K562 (cell line): ENCODE measurements around the gene MAST4. TPM values are rescaled to one million over a fixed set of nuclear protein-coding genes. Genes with fewer than 3 reads are reported as not detected.

Experiments used
- ATAC-seq: fragments of 200-7000 bp; cut with Tn5 transposase; 3 replicates; pipeline ENCODE4 v1.9.1; 2020; ENCODE audit warnings: moderate library complexity
- BruUV-seq: library from RNA; stranded (reverse); fragments of 400-500 nt; replicated peaks from 2 replicates; lab custom pipeline; 2021; lab: Mats Ljungman, UMichigan
- CTCF ChIA-PET: fragments of 300-600 bp; formaldehyde crosslinking; extraction: SDS; loops from one replicate; lab custom pipeline; 2021; ENCODE audit warnings: low intra/inter-chr PET ratio; lab: Yijun Ruan, JAX
- POLR2A ChIA-PET: fragments of 300-600, 350-650 bp; sonication (Branson Sonifier 250); formaldehyde crosslinking; extraction: SDS; loops from one replicate; lab custom pipeline; 2021; ENCODE audit warnings: antibody characterized with exemption, inconsistent platforms; lab: Yijun Ruan, JAX
- DNase-seq, 4 experiments: peaks; one replicate each; pipeline versions ENCODE4 v3.0.0 to v3.0.0-alpha.2; 2011 to 2018; ENCODE audit warnings: low spot score in 3 of 4, mixed read lengths in 3 of 4; ENCODE audit errors: extremely low read depth in 1 of 4
- FAIRE-seq: peaks from 2 replicates; lab custom pipeline; 2011; peaks lifted over from hg19 to GRCh38; lab: Jason Lieb, UNC
- H2AFZ ChIP-seq: 2 replicates; pipeline ENCODE4 v1.6.0; 2011; ENCODE audit warnings: low read depth, low read length, control low read depth, inconsistent platforms
- H3K27ac ChIP-seq: fragments of 200-600 bp; 3 replicates; pipeline ENCODE4 v1.8.0; 2011; ENCODE audit warnings: low read depth, mild to moderate bottlenecking, control low read depth, inconsistent platforms, low read length, moderate library complexity, mixed read lengths; ENCODE audit errors: extremely low read depth
- H3K27me3 ChIP-seq, 2 experiments: fragments of 300-600 bp in 1 of 2; 2 replicates in 1 of 2; 3 replicates in 1 of 2; pipeline versions ENCODE4 v1.6.0 to v1.8.0; 2011; ENCODE audit warnings: inconsistent platforms in 2 of 2, low read length in 2 of 2, mild to moderate bottlenecking in 1 of 2, mixed read lengths in 1 of 2, moderate library complexity in 1 of 2; ENCODE audit not compliant: control insufficient read depth in 2 of 2, insufficient read depth in 2 of 2
- H3K36me3 ChIP-seq: fragments of 300-600 bp; 3 replicates; pipeline ENCODE4 v1.8.0; 2011; ENCODE audit warnings: mild to moderate bottlenecking, low read length, inconsistent platforms; ENCODE audit not compliant: control insufficient read depth, insufficient read depth
- H3K4me1 ChIP-seq, 2 experiments: fragments of 200-600 bp in 1 of 2; replicated peaks in 1 of 2; 2 replicates in 1 of 2; 3 replicates in 1 of 2; pipeline versions ENCODE4 v1.5.1 to v1.8.0; 2011; ENCODE audit warnings: inconsistent platforms in 2 of 2, low read length in 2 of 2, mild to moderate bottlenecking in 1 of 2, mixed read lengths in 1 of 2, moderate library complexity in 1 of 2; ENCODE audit not compliant: control insufficient read depth in 2 of 2, insufficient read depth in 2 of 2
- H3K4me2 ChIP-seq: 2 replicates; pipeline ENCODE4 v1.6.1; 2011; ENCODE audit warnings: low read length, control low read depth, inconsistent platforms, mixed read lengths; ENCODE audit not compliant: insufficient read depth
- H3K4me3 ChIP-seq: fragments of 200-600 bp; sonication (generic), shearing (Covaris generic); 2 replicates; pipeline ENCODE4 v1.5.1; 2016; ENCODE audit warnings: control low read depth, inconsistent platforms
- H3K79me2 ChIP-seq: fragments of 200-600 bp; 3 replicates; pipeline ENCODE4 v1.8.0; 2011; ENCODE audit warnings: low read length, inconsistent platforms; ENCODE audit not compliant: control insufficient read depth, insufficient read depth
- H3K9ac ChIP-seq, 2 experiments: 2 replicates each; pipeline versions ENCODE4 v1.6.0 to v1.6.1; 2011; ENCODE audit warnings: low read depth in 2 of 2, low read length in 2 of 2, control low read depth in 1 of 2, inconsistent platforms in 1 of 2, mild to moderate bottlenecking in 1 of 2, mixed read lengths in 1 of 2; ENCODE audit not compliant: insufficient read depth in 1 of 2
- H3K9me1 ChIP-seq: one replicate; pipeline ENCODE4 v1.6.0; 2011; ENCODE audit warnings: inconsistent platforms, mild to moderate bottlenecking, low read length, moderate library complexity; ENCODE audit not compliant: control insufficient read depth, insufficient read depth
- H3K9me3 ChIP-seq: replicated peaks from 2 replicates; pipeline ENCODE4 v1.5.1; 2011; ENCODE audit warnings: low read depth, low read length, inconsistent platforms; ENCODE audit not compliant: control insufficient read depth, insufficient read depth
- H4K20me1 ChIP-seq: replicated peaks from 2 replicates; pipeline ENCODE4 v1.6.1; 2011; ENCODE audit warnings: low read length, inconsistent platforms, mixed read lengths; ENCODE audit not compliant: control insufficient read depth, insufficient read depth
- EZH2 ChIP-seq: IDR thresholded peaks from 2 replicates; pipeline ENCODE4 v1.6.1; 2012; ENCODE audit warnings: low read depth, mild to moderate bottlenecking, inconsistent platforms, low read length, borderline replicate concordance
- FOS ChIP-seq: IDR thresholded peaks from 3 replicates; pipeline ENCODE4 v1.6.1; 2011; ENCODE audit not compliant: insufficient read length; ENCODE audit errors: extremely low read depth
- FOXJ3 ChIP-seq: sonication (generic); formaldehyde crosslinking; IDR thresholded peaks from 2 replicates; pipeline ENCODE4 v1.4.0; 2020; ENCODE audit warnings: mild to moderate bottlenecking, missing genetic modification reagents
- GABPB1 ChIP-seq: sonication (generic); formaldehyde crosslinking; IDR thresholded peaks from 2 replicates; pipeline ENCODE4 v1.8.0; 2022; ENCODE audit warnings: mild to moderate bottlenecking, missing genetic modification reagents
- GABPB2 ChIP-seq: fragments of 250-450 bp; sonication (Bioruptor Pico); conservative IDR thresholded peaks from 2 replicates; pipeline ENCODE4 v1.5.1; 2021; ENCODE audit warnings: mild to moderate bottlenecking
- NCOA2 ChIP-seq, 2 experiments: fragments of 450-650 bp; IDR thresholded peaks; 2 replicates each; pipeline ENCODE4 v1.6.1; 2018; ENCODE audit warnings: mild to moderate bottlenecking in 2 of 2, moderate library complexity in 1 of 2; ENCODE audit not compliant: partially characterized antibody in 2 of 2
- NCOA6 ChIP-seq: fragments of 450-650 bp; IDR thresholded peaks from 2 replicates; pipeline ENCODE4 v1.6.1; 2017; ENCODE audit warnings: mild to moderate bottlenecking
- NR2C1 ChIP-seq, 2 experiments: fragments of 450-650 bp; IDR thresholded peaks; 2 replicates each; pipeline ENCODE4 v1.6.1; 2017; ENCODE audit warnings: mild to moderate bottlenecking in 2 of 2, antibody characterized with exemption in 1 of 2, inconsistent platforms in 1 of 2, missing compliant biosample characterization in 1 of 2, missing genetic modification characterization in 1 of 2
- RHOXF2B ChIP-seq: fragments of 250-450 bp; sonication (Bioruptor Pico); conservative IDR thresholded peaks from 2 replicates; pipeline ENCODE4 v1.5.1; 2021
- TCFL5 ChIP-seq: fragments of 250-450 bp; sonication (Bioruptor Pico); conservative IDR thresholded peaks from 2 replicates; pipeline ENCODE4 v1.6.1; 2021; ENCODE audit warnings: mild to moderate bottlenecking, moderate library complexity, matching md5 sums
- TEAD1 ChIP-seq, 2 experiments: fragments of 450-650 bp in 1 of 2; sonication (generic) in 1 of 2; formaldehyde crosslinking; IDR thresholded peaks; 2 replicates each; pipeline versions ENCODE4 v1.4.0 to v1.8.0; 2020 to 2022; ENCODE audit warnings: mild to moderate bottlenecking in 2 of 2, missing genetic modification reagents in 1 of 2
- ZNF431 ChIP-seq: sonication (generic); formaldehyde crosslinking; IDR thresholded peaks from 2 replicates; pipeline ENCODE4 v1.8.0; 2022; ENCODE audit warnings: mild to moderate bottlenecking, missing genetic modification reagents
- ZNF583 ChIP-seq: fragments of 250-450 bp; sonication (Bioruptor Pico); IDR thresholded peaks from 2 replicates; pipeline ENCODE4 v1.4.0; 2020
- WGBS: fragments of 100-300 bp; shearing (Covaris generic); methylation state at CpG from one replicate; pipeline ENCODE4 v1.1.6; 2016; ENCODE audit warnings: low coverage, mixed read lengths; ENCODE audit not compliant: insufficient coverage; ENCODE audit errors: missing lambda C conversion rate; 5-methylcytosine and 5-hydroxymethylcytosine counted together
- in situ Hi-C: fragments of 300-500 bp; cut with MboI; formaldehyde crosslinking; loops from 4 replicates; pipeline ENCODE4 v1.15.0; 2018; ENCODE audit warnings: inconsistent platforms, mixed read lengths
- intact Hi-C: fragments of 100-400 bp; cut with micrococcal nuclease; formaldehyde crosslinking; loops from 2 replicates; pipeline ENCODE4 v1.14.2; 2022
- polyA plus RNA-seq, 8 experiments: library from polyadenylated mRNA; depleted of rRNA in 4 of 8; stranded (reverse) in 5 of 8; unstranded in 3 of 8; fragments of >200 nt; fragmentation: Nextera tagmentation in 2 of 8; fragmentation: Illumina TruSeq in 1 of 8; extraction: Ambion mirVana in 2 of 8; extraction: Trizol in 1 of 8; gene quantifications; 2 replicates each; pipeline versions ENCODE4 v1.2.1 to v1.2.3, GENCODE V29; 2011 to 2014; ENCODE audit warnings: inconsistent platforms in 1 of 8, missing spikeins in 1 of 8
- total RNA-seq, 7 experiments: library from RNA; depleted of rRNA in 6 of 7; stranded (reverse); fragments of >200 nt in 6 of 7; fragmentation: Illumina TruSeq in 2 of 7; extraction: Trizol in 2 of 7; gene quantifications; 2 replicates each; pipeline versions ENCODE4 v1.2.1 to v1.2.3, GENCODE V29; 2011 to 2021; ENCODE audit warnings: low replicate concordance in 1 of 7
- TF ChIP-seq, protein P1 (sequence below): fragments of 450-650 bp; formaldehyde crosslinking; IDR thresholded peaks from 2 replicates; pipeline ENCODE4 v1.4.0; 2020; ENCODE audit warnings: mild to moderate bottlenecking, moderate library complexity
- TF ChIP-seq, protein P2 (sequence below): fragments of 250-450 bp; sonication (Bioruptor Pico); IDR thresholded peaks from 2 replicates; pipeline ENCODE4 v1.5.0; 2020; ENCODE audit warnings: mild to moderate bottlenecking
- TF ChIP-seq, protein P3 (sequence below): fragments of 250-450 bp; sonication (Bioruptor Pico); IDR thresholded peaks from 2 replicates; pipeline ENCODE4 v1.9.0; 2021; ENCODE audit warnings: mild to moderate bottlenecking

Gene MAST4
- total and polyA plus RNA-seq, 9 of the 15 experiments (the other 6 are each of a cell fraction or from before 2014, with no cell fraction given), result 0.88 to 10.1 (median 5.2) TPM

DNA sequence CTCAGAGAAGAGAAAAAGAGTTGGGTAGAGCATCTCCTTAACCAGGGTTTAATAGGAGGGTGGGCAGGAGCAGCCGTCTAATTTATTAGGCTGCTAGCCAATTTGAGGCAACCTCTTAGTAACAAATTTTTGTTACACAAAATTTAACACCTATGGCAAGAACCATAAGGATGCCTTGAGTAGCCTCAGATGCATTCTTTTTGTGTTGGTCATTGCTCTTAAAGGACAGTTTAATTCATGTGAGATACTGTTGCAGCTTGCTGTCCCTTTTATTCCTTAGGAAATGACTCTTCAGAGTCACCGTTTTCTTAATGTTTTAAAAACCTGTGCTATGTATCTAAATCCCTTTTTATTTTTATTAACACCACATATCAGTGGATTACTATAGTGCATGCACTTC is 255.1 kb downstream of the MAST4 start (continued):
- no peak for TF ChIP-seq NR2C1 (IDR thresholded peaks at IDR 0.05)
- no peak for TF ChIP-seq NR2C1 (tag; IDR thresholded peaks at IDR 0.05)

DNA sequence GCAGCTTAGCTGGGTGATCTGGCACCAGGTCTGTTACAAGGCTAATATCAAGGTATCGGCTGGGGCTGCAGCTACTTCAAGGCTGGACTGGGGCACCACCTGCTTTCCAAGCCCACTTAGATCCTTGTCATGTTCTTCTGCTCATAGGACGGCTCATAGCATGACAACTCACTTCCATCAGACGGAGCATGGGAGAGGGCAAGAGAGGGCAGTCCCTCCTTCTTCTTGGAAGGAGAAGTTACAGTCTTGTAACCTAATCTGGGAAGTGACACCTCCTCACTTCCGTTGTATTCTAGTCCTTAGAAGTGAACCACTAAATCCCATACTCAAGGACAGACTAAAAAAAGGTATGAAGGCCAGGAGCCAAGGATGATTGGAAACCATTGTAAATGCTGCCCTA is 258.2 kb downstream of the MAST4 start:
- Histone ChIP-seq H3K9me1 (no peaks in the 10 kb centered on the region), H3K4me3 (no peak overlapping the region), H3K79me2 (no peaks in the 10 kb centered on the region), H4K20me1 (no peaks in the 10 kb centered on the region), H3K4me1 (no peaks in the 10 kb centered on the region), H3K27me3 (peaks cover 0 to 8% of the 10 kb centered on the region in 2 experiments; a peak in 3 of 5 replicates), H3K9me3 (no peaks in the 10 kb centered on the region), H2AFZ (no peak overlapping the region), H3K4me2 (no peak overlapping the region), H3K36me3 (no peaks in the 10 kb centered on the region), H3K9ac (no peak overlapping the region), H3K27ac (no peak overlapping the region)
- intact Hi-C loops, result no loop called here
- no TSS peak for BruUV-seq
- FAIRE-seq (no peak), ATAC-seq (no peak), DNase-seq (no peak)
- ChIA-PET POLR2A (interaction anchor here (0.7 kb wide), 1 partner anchor 14 kb away, joined by 3 read pairs; no protein-coding TSS in a partner anchor), CTCF (no interaction called here)
- WGBS, result 0% methylated on average over 4 of the region's 4 CpGs
- in situ Hi-C loops, result no loop called here
- TF ChIP-seq FOS (no peak), RHOXF2B (no peak), EZH2 (no peak), ZNF583 (CRISPR knock-in tag) (no peak), FOXJ3 (CRISPR knock-in tag) (no peak), NCOA6 (no peak), GABPB1 (CRISPR knock-in tag) (no peak), TEAD1 (CRISPR knock-in tag; IDR thresholded peaks at IDR 0.05) (no peak), NCOA2 (IDR thresholded peaks at IDR 0.05; ENCODE audit: partially characterized antibody in 2 of 2) (no peak), GABPB2 (CRISPR knock-in tag) (no peak), ZNF431 (CRISPR knock-in tag) (no peak), TCFL5 (no peak)
- TF ChIP-seq, protein P1, sequence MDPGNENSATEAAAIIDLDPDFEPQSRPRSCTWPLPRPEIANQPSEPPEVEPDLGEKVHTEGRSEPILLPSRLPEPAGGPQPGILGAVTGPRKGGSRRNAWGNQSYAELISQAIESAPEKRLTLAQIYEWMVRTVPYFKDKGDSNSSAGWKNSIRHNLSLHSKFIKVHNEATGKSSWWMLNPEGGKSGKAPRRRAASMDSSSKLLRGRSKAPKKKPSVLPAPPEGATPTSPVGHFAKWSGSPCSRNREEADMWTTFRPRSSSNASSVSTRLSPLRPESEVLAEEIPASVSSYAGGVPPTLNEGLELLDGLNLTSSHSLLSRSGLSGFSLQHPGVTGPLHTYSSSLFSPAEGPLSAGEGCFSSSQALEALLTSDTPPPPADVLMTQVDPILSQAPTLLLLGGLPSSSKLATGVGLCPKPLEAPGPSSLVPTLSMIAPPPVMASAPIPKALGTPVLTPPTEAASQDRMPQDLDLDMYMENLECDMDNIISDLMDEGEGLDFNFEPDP (CRISPR knock-in tag), result no peak
- TF ChIP-seq, protein P2, sequence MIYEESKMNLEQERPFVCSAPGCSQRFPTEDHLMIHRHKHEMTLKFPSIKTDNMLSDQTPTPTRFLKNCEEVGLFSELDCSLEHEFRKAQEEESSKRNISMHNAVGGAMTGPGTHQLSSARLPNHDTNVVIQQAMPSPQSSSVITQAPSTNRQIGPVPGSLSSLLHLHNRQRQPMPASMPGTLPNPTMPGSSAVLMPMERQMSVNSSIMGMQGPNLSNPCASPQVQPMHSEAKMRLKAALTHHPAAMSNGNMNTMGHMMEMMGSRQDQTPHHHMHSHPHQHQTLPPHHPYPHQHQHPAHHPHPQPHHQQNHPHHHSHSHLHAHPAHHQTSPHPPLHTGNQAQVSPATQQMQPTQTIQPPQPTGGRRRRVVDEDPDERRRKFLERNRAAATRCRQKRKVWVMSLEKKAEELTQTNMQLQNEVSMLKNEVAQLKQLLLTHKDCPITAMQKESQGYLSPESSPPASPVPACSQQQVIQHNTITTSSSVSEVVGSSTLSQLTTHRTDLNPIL, result no peak
- TF ChIP-seq, protein P3, sequence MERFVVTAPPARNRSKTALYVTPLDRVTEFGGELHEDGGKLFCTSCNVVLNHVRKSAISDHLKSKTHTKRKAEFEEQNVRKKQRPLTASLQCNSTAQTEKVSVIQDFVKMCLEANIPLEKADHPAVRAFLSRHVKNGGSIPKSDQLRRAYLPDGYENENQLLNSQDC (CRISPR knock-in tag), result no peak
